HepG2 (cell line): Measurements from ENCODE around the gene DBN1. TPM values are rescaled to one million over a fixed set of nuclear protein-coding genes. Genes with fewer than 3 reads are reported as not detected.
A peak's percentile ranks its signal among the peaks of the same experiment; 100 is the strongest.

Source experiments
- ELF1 ChIP-seq: sonication (generic); formaldehyde crosslinking; IDR thresholded peaks from 2 replicates; pipeline ENCODE4 v1.4.0; 2020; ENCODE audit warnings: missing genetic modification reagents
- GMEB1 ChIP-seq: sonication (generic); formaldehyde crosslinking; IDR thresholded peaks from 2 replicates; pipeline ENCODE4 v1.5.1; 2020; ENCODE audit warnings: missing genetic modification reagents, mild to moderate bottlenecking, borderline replicate concordance
- IKZF5 ChIP-seq: IDR thresholded peaks from 2 replicates; pipeline ENCODE4 v1.6.1; 2018; ENCODE audit warnings: missing genetic modification reagents, mild to moderate bottlenecking, missing compliant biosample characterization
- KAT2B ChIP-seq: fragments of 150-350 bp; IDR thresholded peaks from 2 replicates; pipeline ENCODE4 v1.6.1; 2014; ENCODE audit warnings: low read depth, low read length, borderline replicate concordance
- KLF6 ChIP-seq: IDR thresholded peaks from 2 replicates; pipeline ENCODE4 v1.8.0; 2016; ENCODE audit warnings: missing biosample characterization, missing genetic modification reagents
- MXI1 ChIP-seq: IDR thresholded peaks from 3 replicates; pipeline ENCODE4 v1.6.1; 2012; ENCODE audit warnings: low read depth, low read length, inconsistent platforms, borderline replicate concordance
- POLR2AphosphoS5 ChIP-seq: IDR thresholded peaks from 2 replicates; pipeline ENCODE4 v1.6.1; 2012; ENCODE audit warnings: low read depth, low read length
- RELA ChIP-seq: sonication (generic); formaldehyde crosslinking; IDR thresholded peaks from 2 replicates; pipeline ENCODE4 v1.4.0; 2020; ENCODE audit warnings: missing genetic modification reagents
- SMYD3 ChIP-seq: sonication (generic); formaldehyde crosslinking; IDR thresholded peaks from 2 replicates; pipeline ENCODE4 v1.8.1; 2023; ENCODE audit warnings: mild to moderate bottlenecking, missing genetic modification reagents
- SOX6 ChIP-seq, 2 experiments: fragments of 450-650 bp in 1 of 2; sonication (generic) in 1 of 2; formaldehyde crosslinking in 1 of 2; IDR thresholded peaks; 2 replicates each; pipeline versions ENCODE4 v1.4.0 to v1.6.1; 2017 to 2020; ENCODE audit warnings: antibody characterized with exemption in 1 of 2, mild to moderate bottlenecking in 1 of 2, missing genetic modification reagents in 1 of 2
- SRF ChIP-seq: IDR thresholded peaks from 2 replicates; pipeline ENCODE4 v1.6.1; 2011; ENCODE audit warnings: mild to moderate bottlenecking, low read depth, low read length, moderate library complexity
- ZBTB26 ChIP-seq: IDR thresholded peaks from 2 replicates; pipeline ENCODE4 v1.6.1; 2016; ENCODE audit warnings: missing compliant biosample characterization, missing genetic modification reagents, borderline replicate concordance
- ZBTB37 ChIP-seq: sonication (generic); formaldehyde crosslinking; IDR thresholded peaks from 2 replicates; pipeline ENCODE4 v1.4.0; 2020; ENCODE audit warnings: mild to moderate bottlenecking, missing genetic modification reagents
- ZIK1 ChIP-seq: sonication (generic); formaldehyde crosslinking; IDR thresholded peaks from 2 replicates; pipeline ENCODE4 v1.5.0; 2020; ENCODE audit warnings: mild to moderate bottlenecking, low read depth, missing genetic modification reagents, borderline replicate concordance
- polyA plus RNA-seq, 8 experiments: library from polyadenylated mRNA; depleted of rRNA in 3 of 8; stranded (reverse) in 7 of 8; unstranded in 1 of 8; fragments of >200 nt; fragmentation: Illumina TruSeq in 4 of 8; extraction: Trizol in 4 of 8; gene quantifications; 2 replicates each; pipeline versions ENCODE4 v1.2.1 to v1.2.3, GENCODE V29; 2011 to 2016; ENCODE audit warnings: low read depth in 4 of 8, missing spikeins in 1 of 8, mixed read lengths in 1 of 8; ENCODE audit not compliant: insufficient read depth in 1 of 8
- total RNA-seq, 5 experiments: library from RNA; depleted of rRNA; stranded (reverse); fragments of >200 nt; fragmentation: Illumina TruSeq; extraction: Trizol; gene quantifications; 2 replicates each; pipeline ENCODE4 v1.2.3, GENCODE V29; 2016; ENCODE audit warnings: low read depth in 1 of 5
- TF ChIP-seq, protein P1 (sequence below): sonication (generic); formaldehyde crosslinking; IDR thresholded peaks from 2 replicates; pipeline ENCODE4 v1.5.1; 2020; ENCODE audit warnings: mild to moderate bottlenecking, missing genetic modification reagents

Gene DBN1
- total and polyA plus RNA-seq, 2 of the 13 experiments (the other 11 are each of a cell fraction or from before 2014, with no cell fraction given): 27.0 to 37.3 TPM

- TF ChIP-seq ZBTB26 (no peak), ELF1 (0 out of 2 replicates have a peak, but pooled peaks have one; percentile 31), GMEB1 (CRISPR knock-in tag) (no peak; the same call in 1 of the 2 replicates), RELA (CRISPR knock-in tag) (no peak), SOX6 (IDR thresholded peaks at IDR 0.05) (no peak), SOX6 (CRISPR knock-in tag; IDR thresholded peaks at IDR 0.05) (peak; percentile 65), POLR2AphosphoS5 (peak; percentile 45; the same call in 1 of the 2 replicates), MXI1 (0 out of 3 replicates have a peak, but pooled peaks have one; percentile 31), ZIK1 (CRISPR knock-in tag) (no peak), KLF6 (CRISPR knock-in tag) (no peak), SRF (no peak), KAT2B (0 out of 2 replicates have a peak, but pooled peaks have one; percentile 25), ZBTB37 (peak; percentile 65; the same call in 1 of the 2 replicates), SMYD3 (CRISPR knock-in tag) (no peak), IKZF5 (CRISPR knock-in tag) (no peak)
- TF ChIP-seq, protein P1, sequence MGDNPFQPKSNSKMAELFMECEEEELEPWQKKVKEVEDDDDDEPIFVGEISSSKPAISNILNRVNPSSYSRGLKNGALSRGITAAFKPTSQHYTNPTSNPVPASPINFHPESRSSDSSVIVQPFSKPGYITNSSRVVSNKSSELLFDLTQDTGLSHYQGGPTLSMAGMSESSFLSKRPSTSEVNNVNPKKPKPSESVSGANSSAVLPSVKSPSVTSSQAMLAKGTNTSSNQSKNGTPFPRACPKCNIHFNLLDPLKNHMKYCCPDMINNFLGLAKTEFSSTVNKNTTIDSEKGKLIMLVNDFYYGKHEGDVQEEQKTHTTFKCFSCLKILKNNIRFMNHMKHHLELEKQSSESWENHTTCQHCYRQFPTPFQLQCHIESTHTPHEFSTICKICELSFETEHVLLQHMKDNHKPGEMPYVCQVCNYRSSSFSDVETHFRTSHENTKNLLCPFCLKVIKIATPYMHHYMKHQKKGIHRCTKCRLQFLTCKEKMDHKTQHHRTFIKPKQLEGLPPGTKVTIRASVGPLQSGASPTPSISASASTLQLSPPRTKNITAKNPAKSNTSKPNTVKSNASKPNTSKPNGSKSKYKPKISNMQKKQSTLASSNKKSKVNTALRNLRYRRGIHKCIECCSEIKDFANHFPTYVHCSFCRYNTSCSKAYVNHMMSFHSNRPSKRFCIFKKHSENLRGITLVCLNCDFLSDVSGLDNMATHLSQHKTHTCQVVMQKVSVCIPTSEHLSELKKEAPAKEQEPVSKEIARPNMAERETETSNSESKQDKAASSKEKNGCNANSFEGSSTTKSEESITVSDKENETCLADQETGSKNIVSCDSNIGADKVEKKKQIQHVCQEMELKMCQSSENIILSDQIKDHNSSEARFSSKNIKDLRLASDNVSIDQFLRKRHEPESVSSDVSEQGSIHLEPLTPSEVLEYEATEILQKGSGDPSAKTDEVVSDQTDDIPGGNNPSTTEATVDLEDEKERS: 0 out of 2 replicates have a peak, but pooled peaks have one; percentile 39
Observed at GRCh38 chr5:177409043-177409801, 64.2 kb downstream of the DBN1 start, which contains the start of gene F12 (continued).
